CD4-positive, CD25-positive, alpha-beta regulatory T cell (primary cell): Measurements from ENCODE around the gene RNF169. TPM values are rescaled to one million over a fixed set of nuclear protein-coding genes. Genes with fewer than 3 reads are reported as not detected.

Source experiments
- ATAC-seq, 2 donors: fragments of 150-1000 bp; cut with Tn5 transposase; one replicate each; pipeline ENCODE4 v1.10.0; 2021; ENCODE audit warnings: low read depth in 2 of 2, moderate number of reproducible peaks in 2 of 2, moderate library complexity in 1 of 2
- DNase-seq, 3 donors: peaks; one replicate each; pipeline versions ENCODE4 v3.0.0 to v3.0.0-alpha.2; 2012 to 2022; ENCODE audit warnings: mixed read lengths in 1 of 3
- H3K27ac ChIP-seq: one replicate; pipeline ENCODE4 v1.7.0; 2013; ENCODE audit warnings: mild to moderate bottlenecking, low read length; ENCODE audit not compliant: insufficient read depth, poor library complexity, severe bottlenecking
- H3K27me3 ChIP-seq: one replicate; pipeline ENCODE4 v1.7.0; 2013; ENCODE audit warnings: low read length; ENCODE audit not compliant: control insufficient read depth, insufficient read depth
- H3K36me3 ChIP-seq: one replicate; pipeline ENCODE4 v1.7.0; 2013; ENCODE audit warnings: mild to moderate bottlenecking, low read length, moderate library complexity; ENCODE audit not compliant: control insufficient read depth, insufficient read depth
- H3K4me1 ChIP-seq: 2 replicates; pipeline ENCODE4 v1.7.0; 2013; ENCODE audit warnings: mild to moderate bottlenecking, low read length; ENCODE audit not compliant: insufficient read depth, control insufficient read depth, poor library complexity, severe bottlenecking
- H3K4me3 ChIP-seq: one replicate; pipeline ENCODE4 v1.7.0; 2013; ENCODE audit warnings: low read depth, mild to moderate bottlenecking, low read length, moderate library complexity
- H3K9me3 ChIP-seq, 2 experiments: 1 replicate in 1 of 2; 2 replicates in 1 of 2; pipeline ENCODE4 v1.7.0; 2013; ENCODE audit warnings: low read length in 2 of 2, mild to moderate bottlenecking in 1 of 2, moderate library complexity in 1 of 2; ENCODE audit not compliant: control insufficient read depth in 2 of 2
- H3K27ac Mint-ChIP-seq, 3 donors: one replicate each; pipeline ENCODE4 v1.8.0; 2020 to 2022; ENCODE audit warnings: mild to moderate bottlenecking in 3 of 3, mixed read lengths in 3 of 3, moderate library complexity in 2 of 3
- H3K27me3 Mint-ChIP-seq: one replicate; pipeline ENCODE4 v1.8.0; 2022; ENCODE audit warnings: mild to moderate bottlenecking, mixed read lengths
- H3K36me3 Mint-ChIP-seq: one replicate; pipeline ENCODE4 v1.8.0; 2020; ENCODE audit warnings: mixed read lengths
- H3K4me1 Mint-ChIP-seq, 4 donors: one replicate each; pipeline ENCODE4 v1.8.0; 2020 to 2022; ENCODE audit warnings: mixed read lengths in 4 of 4, mild to moderate bottlenecking in 1 of 4
- H3K4me3 Mint-ChIP-seq, 4 donors: one replicate each; pipeline ENCODE4 v1.8.0; 2020 to 2022; ENCODE audit warnings: mild to moderate bottlenecking in 4 of 4, mixed read lengths in 4 of 4, moderate library complexity in 3 of 4
- H3K9me3 Mint-ChIP-seq, 7 donors: one replicate each; pipeline ENCODE4 v1.8.0; 2020 to 2022; ENCODE audit warnings: mixed read lengths in 7 of 7, mild to moderate bottlenecking in 3 of 7, moderate library complexity in 2 of 7
- polyA plus RNA-seq, 4 donors: library from polyadenylated mRNA; unstranded; fragments of 300-500 nt; fragmentation: Illumina TruSeq; gene quantifications; one replicate each; pipeline ENCODE4 v1.2.3, GENCODE V29; 2021
- total RNA-seq: library from RNA; stranded (reverse); gene quantifications from one replicate; pipeline ENCODE4 v1.2.3, GENCODE V29; 2022

The RNF169 gene
- total and polyA plus RNA-seq, 5 donors from 2014 or later = 1.3 to 30.2 (median 1.4) TPM

GRCh38 chr11:74731301-74732094 lies 17.2 kb upstream of the RNF169 start, which contains the start of gene CHRDL2:
CHRDL2 (minus strand) TSS chr11:74731426; CDS start chr11:74730888, 538 bp downstream.
- Mint-ChIP-seq H3K4me1 (peaks cover 0 to 12% (median 5%) of the 10 kb centered on the region in 4 donors), H3K36me3 (no peaks in the 10 kb centered on the region), H3K4me3 (peak within 1 kb of the TSS in 2 of 4 donors; percentile 14 to 77), H3K9me3 (peaks cover 0 to 6% (median 0%) of the 10 kb centered on the region in 7 donors), H3K27me3 (peaks cover 68% of the 10 kb centered on the region), H3K27ac (no peak within 1 kb of the TSS)
- Histone ChIP-seq H3K36me3 (no peaks in the 10 kb centered on the region), H3K4me3 (no peak within 1 kb of the TSS), H3K27me3 (peaks cover 25% of the 10 kb centered on the region), H3K9me3 (no peaks in the 10 kb centered on the region), H3K4me1 (peaks cover 6% of the 10 kb centered on the region), H3K27ac (no peak within 1 kb of the TSS)
- DNase-seq (no peak), ATAC-seq (no peak)

- Mint-ChIP-seq H3K4me1 (peaks cover 0 to 11% (median 7%) of the 10 kb centered on the region in 4 donors), H3K27me3 (peaks cover 49% of the 10 kb centered on the region), H3K9me3 (peaks cover 0 to 6% (median 0%) of the 10 kb centered on the region in 7 donors), H3K36me3 (no peaks in the 10 kb centered on the region), H3K4me3 (no peak overlapping the region), H3K27ac (no peak overlapping the region)
- no peak overlapping the region for H3K4me3 ChIP-seq
- no peak overlapping the region for H3K27ac ChIP-seq
- peaks cover 28% of the 10 kb centered on the region for H3K27me3 ChIP-seq
- H3K36me3 ChIP-seq = no peaks in the 10 kb centered on the region
- no peak for DNase-seq
- H3K4me1 ChIP-seq = peaks cover 6% of the 10 kb centered on the region
- ATAC-seq = no peak
- H3K9me3 ChIP-seq = no peaks in the 10 kb centered on the region
Measured at GRCh38 chr11:74734559-74734925, 14.1 kb upstream of the RNF169 start.

- Histone ChIP-seq H3K4me1 (peaks cover 6% of the 10 kb centered on the region), H3K4me3 (no peak overlapping the region), H3K27me3 (peaks cover 21% of the 10 kb centered on the region), H3K36me3 (no peaks in the 10 kb centered on the region), H3K9me3 (no peaks in the 10 kb centered on the region), H3K27ac (no peak overlapping the region)
- peaks cover 0 to 14% (median 10%) of the 10 kb centered on the region in 4 donors for H3K4me1 Mint-ChIP-seq
- H3K27ac Mint-ChIP-seq = no peak overlapping the region
- DNase-seq (peak in 1 of 3 donors; percentile 24), ATAC-seq (peak; percentile 47 to 61)
- peaks cover 40% of the 10 kb centered on the region for H3K27me3 Mint-ChIP-seq
- H3K9me3 Mint-ChIP-seq = peaks cover 0 to 6% (median 0%) of the 10 kb centered on the region in 7 donors
- no peak overlapping the region for H3K4me3 Mint-ChIP-seq
- H3K36me3 Mint-ChIP-seq = no peaks in the 10 kb centered on the region
Measured at GRCh38 chr11:74735365-74735928, 13.2 kb upstream of the RNF169 start.

GRCh38 chr11:74736031-74736430 lies 12.6 kb upstream of the RNF169 start:
- H3K27ac ChIP-seq = no peak overlapping the region
- peaks cover 0 to 11% (median 10%) of the 10 kb centered on the region in 4 donors for H3K4me1 Mint-ChIP-seq
- H3K36me3 Mint-ChIP-seq = no peaks in the 10 kb centered on the region
- H3K27ac Mint-ChIP-seq = no peak overlapping the region
- H3K27me3 ChIP-seq = peaks cover 21% of the 10 kb centered on the region
- H3K4me3 Mint-ChIP-seq = no peak overlapping the region
- H3K4me3 ChIP-seq = no peak overlapping the region
- no peak for ATAC-seq
- no peaks in the 10 kb centered on the region for H3K36me3 ChIP-seq
- H3K9me3 Mint-ChIP-seq = peaks cover 0 to 3% (median 0%) of the 10 kb centered on the region in 7 donors
- DNase-seq = no peak
- no peaks in the 10 kb centered on the region for H3K9me3 ChIP-seq
- peaks cover 6% of the 10 kb centered on the region for H3K4me1 ChIP-seq
- peaks cover 36% of the 10 kb centered on the region for H3K27me3 Mint-ChIP-seq

- Histone ChIP-seq H3K27me3 (peaks cover 13% of the 10 kb centered on the region), H3K27ac (no peak overlapping the region), H3K9me3 (no peaks in the 10 kb centered on the region), H3K4me1 (no peaks in the 10 kb centered on the region), H3K4me3 (no peak overlapping the region), H3K36me3 (no peaks in the 10 kb centered on the region)
- H3K4me3 Mint-ChIP-seq = no peak overlapping the region
- H3K9me3 Mint-ChIP-seq = no peaks in the 10 kb centered on the region
- no peaks in the 10 kb centered on the region for H3K36me3 Mint-ChIP-seq
- DNase-seq (peak; percentile 27 to 53 (median 34)), ATAC-seq (peak; percentile 58 to 60)
- peaks cover 14% of the 10 kb centered on the region for H3K27me3 Mint-ChIP-seq
- H3K27ac Mint-ChIP-seq = peak overlapping the region in 1 of 3 donors; percentile 32
- peaks cover 0 to 16% (median 12%) of the 10 kb centered on the region in 4 donors for H3K4me1 Mint-ChIP-seq
Measured at GRCh38 chr11:74739546-74740270, 8.9 kb upstream of the RNF169 start.

GRCh38 chr11:74742070-74742469 lies 6.6 kb upstream of the RNF169 start:
- no peak overlapping the region for H3K4me3 Mint-ChIP-seq
- H3K27me3 Mint-ChIP-seq = peaks cover 9% of the 10 kb centered on the region
- Histone ChIP-seq H3K9me3 (no peaks in the 10 kb centered on the region), H3K4me1 (no peaks in the 10 kb centered on the region), H3K36me3 (no peaks in the 10 kb centered on the region), H3K4me3 (no peak overlapping the region), H3K27ac (no peak overlapping the region), H3K27me3 (peaks cover 9% of the 10 kb centered on the region)
- ATAC-seq = no peak
- H3K36me3 Mint-ChIP-seq = no peaks in the 10 kb centered on the region
- DNase-seq = no peak
- H3K9me3 Mint-ChIP-seq = no peaks in the 10 kb centered on the region
- no peak overlapping the region for H3K27ac Mint-ChIP-seq
- H3K4me1 Mint-ChIP-seq = peaks cover 0 to 20% (median 10%) of the 10 kb centered on the region in 4 donors

- ATAC-seq = no peak
- H3K4me3 Mint-ChIP-seq = peak overlapping the region in 1 of 4 donors; percentile 2
Measured at GRCh38 chr11:74743640-74744039, 5.0 kb upstream of the RNF169 start.

More at GRCh38 chr11:74743640-74744039, 5.0 kb upstream of the RNF169 start:
- no peaks in the 10 kb centered on the region for H3K9me3 Mint-ChIP-seq
- H3K36me3 Mint-ChIP-seq = no peaks in the 10 kb centered on the region
- H3K27ac ChIP-seq = no peak overlapping the region
- no peaks in the 10 kb centered on the region for H3K36me3 ChIP-seq
- H3K27ac Mint-ChIP-seq = peak overlapping the region in 1 of 3 donors; percentile 79
- H3K27me3 ChIP-seq = peaks cover 4% of the 10 kb centered on the region
- no peaks in the 10 kb centered on the region for H3K9me3 ChIP-seq
- peaks cover 12% of the 10 kb centered on the region for H3K4me1 ChIP-seq
- H3K4me3 ChIP-seq = no peak overlapping the region
- DNase-seq = no peak
- H3K27me3 Mint-ChIP-seq = peaks cover 4% of the 10 kb centered on the region
- peaks cover 14 to 36% (median 19%) of the 10 kb centered on the region in 4 donors for H3K4me1 Mint-ChIP-seq
